GM21619 (cell line): ENCODE measurements around the gene CUL3.
"Not testable (repeated sequence)": the region's sequence is repeated elsewhere in the genome, so short reads cannot be mapped to it uniquely, and the experiment has no call there.

Experiments used
- ATAC-seq: cut with Tn5 transposase; IDR thresholded peaks from one replicate; pipeline ENCODE4 v1.9.1; 2021; ENCODE audit not compliant: unreplicated experiment

The CUL3 gene

GRCh38 chr2:224545884-224546644, 39.1 kb downstream of the CUL3 start:
- no peak for ATAC-seq

GRCh38 chr2:224543939-224544338, 41.2 kb downstream of the CUL3 start:
- no peak for ATAC-seq

GRCh38 chr2:224538561-224539138, 46.5 kb downstream of the CUL3 start:
- ATAC-seq = no peak

- peak; percentile 54 for ATAC-seq
Observed at GRCh38 chr2:224532931-224533330, 52.2 kb downstream of the CUL3 start.

- ATAC-seq = no peak
Observed at GRCh38 chr2:224532441-224532840, 52.7 kb downstream of the CUL3 start.

- no peak for ATAC-seq
Observed at GRCh38 chr2:224528171-224528570, 57.0 kb downstream of the CUL3 start.

- ATAC-seq = no peak
Observed at GRCh38 chr2:224525774-224526173, 59.4 kb downstream of the CUL3 start.

GRCh38 chr2:224524657-224525056, 60.5 kb downstream of the CUL3 start:
- no peak for ATAC-seq

GRCh38 chr2:224523626-224524577, 61.3 kb downstream of the CUL3 start:
- ATAC-seq = no peak

GRCh38 chr2:224522483-224522882, 62.7 kb downstream of the CUL3 start:
- not testable (repeated sequence) for ATAC-seq

GRCh38 chr2:224520064-224520463, 65.1 kb downstream of the CUL3 start:
- peak; percentile 74 for ATAC-seq

- ATAC-seq = no peak
Observed at GRCh38 chr2:224518806-224519580, 66.2 kb downstream of the CUL3 start.

GRCh38 chr2:224517963-224518362, 67.2 kb downstream of the CUL3 start:
- ATAC-seq = no peak

- ATAC-seq = not testable (repeated sequence)
Observed at GRCh38 chr2:224516393-224516792, 68.8 kb downstream of the CUL3 start.

GRCh38 chr2:224513991-224514390, 71.2 kb downstream of the CUL3 start:
- ATAC-seq = no peak

- ATAC-seq = no peak
Observed at GRCh38 chr2:224507789-224508188, 77.4 kb downstream of the CUL3 start.

- no peak for ATAC-seq
Observed at GRCh38 chr2:224506494-224506893, 78.7 kb downstream of the CUL3 start.

- no peak for ATAC-seq
Observed at GRCh38 chr2:224498991-224499390, 86.2 kb downstream of the CUL3 start.

GRCh38 chr2:224492531-224492930, 92.6 kb downstream of the CUL3 start:
- no peak for ATAC-seq

GRCh38 chr2:224487940-224488339, 97.2 kb downstream of the CUL3 start:
- not testable (repeated sequence) for ATAC-seq
